ENCODE data around the gene MINDY2. TPM values are rescaled to one million over a fixed set of nuclear protein-coding genes. Genes with fewer than 3 reads are reported as not detected.
A peak's percentile ranks its signal among the peaks of the same experiment; 100 is the strongest.

The MINDY2 gene
- total and polyA plus RNA-seq, 10 of the 15 experiments (the other 5 are each of a cell fraction or from before 2014, with no cell fraction given), result 0.73 to 9.4 (median 3.3) TPM

DNA sequence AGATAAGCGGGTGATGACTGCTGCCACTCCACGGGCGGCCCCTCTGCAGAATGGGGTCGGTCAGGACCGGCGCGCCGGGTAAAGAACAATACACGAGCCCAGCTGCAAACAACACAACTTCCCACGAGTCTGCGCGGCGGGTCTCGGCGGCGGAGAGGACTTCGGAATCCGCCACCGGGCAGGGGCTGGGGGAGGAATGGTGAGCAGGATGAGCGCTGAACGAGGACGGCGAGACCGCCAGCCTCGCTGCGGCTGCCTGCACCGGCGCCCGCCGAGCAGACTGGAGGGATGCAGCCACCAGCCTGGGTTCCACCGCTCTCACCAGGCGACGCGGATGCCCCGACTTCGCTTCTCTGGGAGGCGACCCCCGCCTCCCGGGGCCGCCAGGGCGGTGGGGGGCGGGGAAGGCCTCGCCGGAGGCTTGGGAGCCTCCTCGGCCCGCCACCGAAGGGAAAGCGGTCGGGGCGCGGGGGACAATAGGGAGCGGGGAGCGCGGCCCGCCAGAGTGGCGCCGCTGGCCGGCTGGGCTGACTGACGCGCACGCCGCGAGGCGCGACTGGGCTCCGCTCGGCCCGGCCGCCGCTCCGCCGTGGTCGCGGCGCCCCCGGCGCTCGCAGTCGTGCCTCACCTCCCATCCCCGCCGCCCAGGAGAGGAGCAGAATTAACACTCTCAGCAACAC lies 22.1 kb upstream of the MINDY2 start:
- intact Hi-C loops (cut with micrococcal nuclease; ENCODE audit: unreplicated experiment) (loop anchor here (1.0 to 10.0 kb wide), 3 partner anchors 22 to 522 kb away; partner anchors contain the start of gene MINDY2), in situ Hi-C loops (cut with MboI) (no loop called here)
- ChIA-PET POLR2A (interaction anchor here (0.8 to 2.1 kb wide), 9 partner anchors 12 to 74 kb away, joined by 3 to 21 read pairs (median 5); partner anchors contain the start of gene MINDY2), SMC1A (ENCODE audit: uncharacterized antibody, unreplicated experiment) (interaction anchor here (1.1 to 4.6 kb wide), 7 partner anchors 10 to 229 kb away, joined by 3 to 40 read pairs (median 4); partner anchors contain the start of gene MINDY2), RAD21 (ENCODE audit: unreplicated experiment) (interaction anchor here (1.0 to 2.4 kb wide), 8 partner anchors 22 to 480 kb away, joined by 4 to 38 read pairs (median 10); partner anchors contain the start of gene MINDY2), CTCF (interaction anchor here (1.2 to 2.0 kb wide), 4 partner anchors 12 to 521 kb away, joined by 3 to 28 read pairs (median 4); partner anchors contain the start of gene MINDY2)
- peaks cover 55% of the 10 kb centered on the region for H3K79me2 ChIP-seq (ENCODE audit: control insufficient read depth, insufficient read depth, low read length)
- BruUV-seq (replicated peaks), result TSS peak; percentile 57
- H3K27ac ChIP-seq (ENCODE audit: control insufficient read depth, insufficient read depth), result peak overlapping the region; percentile 91
- WGBS (ENCODE audit: insufficient coverage, insufficient replicate concordance, low lambda C conversion rate, missing lambda C conversion rate), result under 1% methylated on average over 81 of the region's 81 CpGs
- no peaks in the 10 kb centered on the region for H3K4me1 ChIP-seq (ENCODE audit: control insufficient read depth, insufficient read depth, low read length)
- no peaks in the 10 kb centered on the region for H3K27me3 ChIP-seq (replicated peaks in 1 of 2; ENCODE audit: control insufficient read depth in 2 of 2, insufficient read depth in 2 of 2, low read length in 1 of 2)
- H3K9me3 ChIP-seq (replicated peaks; ENCODE audit: control insufficient read depth, insufficient read depth, low read length), result no peaks in the 10 kb centered on the region
- H3K36me3 ChIP-seq (ENCODE audit: control insufficient read depth in 2 of 2, insufficient read depth in 2 of 2, low read length in 1 of 2), result no peaks in the 10 kb centered on the region
- ATAC-seq, result peak; percentile 64
- H3K4me2 ChIP-seq (ENCODE audit: control insufficient read depth, insufficient read depth), result peak overlapping the region; percentile 61
- peak overlapping the region; percentile 96 for H2AFZ ChIP-seq (ENCODE audit: control insufficient read depth, low read depth, low read length)
- FAIRE-seq, result no peak
- H4K20me1 ChIP-seq (ENCODE audit: control insufficient read depth, insufficient read depth), result no peaks in the 10 kb centered on the region
- no peak for DNase-seq (ENCODE audit: low read depth, low spot score)
- peak overlapping the region; percentile 87 for H3K9ac ChIP-seq (ENCODE audit: control insufficient read depth, insufficient read depth, low read length)
- peak overlapping the region; percentile 94 for H3K4me3 ChIP-seq
- TF ChIP-seq LARP7 (IDR thresholded peaks at IDR 0.05) (peak; percentile 99), SIN3A (IDR thresholded peaks at IDR 0.05; ENCODE audit: low read depth, low read length) (0 out of 2 replicates have a peak, but pooled peaks have one; percentile 20), RB1 (IDR thresholded peaks at IDR 0.05; ENCODE audit: borderline replicate concordance) (no peak), YY1 (IDR thresholded peaks at IDR 0.05; ENCODE audit: low read depth, low read length) (0 out of 2 replicates have a peak, but pooled peaks have one; percentile 4), GATAD2B (conservative IDR thresholded peaks at IDR 0.05; ENCODE audit: low read depth) (peak; percentile 86), RFX5 (IDR thresholded peaks at IDR 0.05; ENCODE audit: low read depth, low read length) (no peak), MXI1 (IDR thresholded peaks at IDR 0.05; ENCODE audit: low read depth, low read length) (peak; percentile 31), ASH2L (IDR thresholded peaks at IDR 0.05; ENCODE audit: borderline replicate concordance, low read depth) (0 out of 2 replicates have a peak, but pooled peaks have one; percentile 19), POLR2AphosphoS5 (IDR thresholded peaks at IDR 0.05; ENCODE audit: low read length) (peak; percentile 20; the same call in 1 of the 2 replicates), CREB1 (IDR thresholded peaks at IDR 0.05; ENCODE audit: low read depth) (no peak), POLR2A (IDR thresholded peaks at IDR 0.05; ENCODE audit: low read depth, low read length) (peak; percentile 13; the same call in 1 of the 2 replicates), ZSCAN29 (IDR thresholded peaks at IDR 0.05) (0 out of 2 replicates have a peak, but pooled peaks have one; percentile 12), TARDBP (IDR thresholded peaks at IDR 0.05; ENCODE audit: borderline replicate concordance) (no peak), NR2F1 (conservative IDR thresholded peaks at IDR 0.05) (0 out of 2 replicates have a peak, but pooled peaks have one; percentile 41), SIX5 (IDR thresholded peaks at IDR 0.05; ENCODE audit: low read depth, low read length, severe bottlenecking) (no peak), NBN (IDR thresholded peaks at IDR 0.05) (0 out of 2 replicates have a peak, but pooled peaks have one; percentile 3), SMARCA5 (IDR thresholded peaks at IDR 0.05) (0 out of 2 replicates have a peak, but pooled peaks have one; percentile 76), BHLHE40 (IDR thresholded peaks at IDR 0.05; ENCODE audit: borderline replicate concordance in 1 of 2, low read depth in 2 of 2, low read length in 1 of 2) (peak in 1 of 2 experiments; percentile 11; a peak in 1 of 4 replicates)
- TF ChIP-seq, protein P1, sequence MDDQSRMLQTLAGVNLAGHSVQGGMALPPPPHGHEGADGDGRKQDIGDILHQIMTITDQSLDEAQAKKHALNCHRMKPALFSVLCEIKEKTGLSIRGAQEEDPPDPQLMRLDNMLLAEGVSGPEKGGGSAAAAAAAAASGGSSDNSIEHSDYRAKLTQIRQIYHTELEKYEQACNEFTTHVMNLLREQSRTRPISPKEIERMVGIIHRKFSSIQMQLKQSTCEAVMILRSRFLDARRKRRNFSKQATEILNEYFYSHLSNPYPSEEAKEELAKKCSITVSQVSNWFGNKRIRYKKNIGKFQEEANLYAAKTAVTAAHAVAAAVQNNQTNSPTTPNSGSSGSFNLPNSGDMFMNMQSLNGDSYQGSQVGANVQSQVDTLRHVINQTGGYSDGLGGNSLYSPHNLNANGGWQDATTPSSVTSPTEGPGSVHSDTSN (IDR thresholded peaks at IDR 0.05; ENCODE audit: insufficient replicate concordance, low read depth, low read length), result no peak
- TF ChIP-seq, protein P2, sequence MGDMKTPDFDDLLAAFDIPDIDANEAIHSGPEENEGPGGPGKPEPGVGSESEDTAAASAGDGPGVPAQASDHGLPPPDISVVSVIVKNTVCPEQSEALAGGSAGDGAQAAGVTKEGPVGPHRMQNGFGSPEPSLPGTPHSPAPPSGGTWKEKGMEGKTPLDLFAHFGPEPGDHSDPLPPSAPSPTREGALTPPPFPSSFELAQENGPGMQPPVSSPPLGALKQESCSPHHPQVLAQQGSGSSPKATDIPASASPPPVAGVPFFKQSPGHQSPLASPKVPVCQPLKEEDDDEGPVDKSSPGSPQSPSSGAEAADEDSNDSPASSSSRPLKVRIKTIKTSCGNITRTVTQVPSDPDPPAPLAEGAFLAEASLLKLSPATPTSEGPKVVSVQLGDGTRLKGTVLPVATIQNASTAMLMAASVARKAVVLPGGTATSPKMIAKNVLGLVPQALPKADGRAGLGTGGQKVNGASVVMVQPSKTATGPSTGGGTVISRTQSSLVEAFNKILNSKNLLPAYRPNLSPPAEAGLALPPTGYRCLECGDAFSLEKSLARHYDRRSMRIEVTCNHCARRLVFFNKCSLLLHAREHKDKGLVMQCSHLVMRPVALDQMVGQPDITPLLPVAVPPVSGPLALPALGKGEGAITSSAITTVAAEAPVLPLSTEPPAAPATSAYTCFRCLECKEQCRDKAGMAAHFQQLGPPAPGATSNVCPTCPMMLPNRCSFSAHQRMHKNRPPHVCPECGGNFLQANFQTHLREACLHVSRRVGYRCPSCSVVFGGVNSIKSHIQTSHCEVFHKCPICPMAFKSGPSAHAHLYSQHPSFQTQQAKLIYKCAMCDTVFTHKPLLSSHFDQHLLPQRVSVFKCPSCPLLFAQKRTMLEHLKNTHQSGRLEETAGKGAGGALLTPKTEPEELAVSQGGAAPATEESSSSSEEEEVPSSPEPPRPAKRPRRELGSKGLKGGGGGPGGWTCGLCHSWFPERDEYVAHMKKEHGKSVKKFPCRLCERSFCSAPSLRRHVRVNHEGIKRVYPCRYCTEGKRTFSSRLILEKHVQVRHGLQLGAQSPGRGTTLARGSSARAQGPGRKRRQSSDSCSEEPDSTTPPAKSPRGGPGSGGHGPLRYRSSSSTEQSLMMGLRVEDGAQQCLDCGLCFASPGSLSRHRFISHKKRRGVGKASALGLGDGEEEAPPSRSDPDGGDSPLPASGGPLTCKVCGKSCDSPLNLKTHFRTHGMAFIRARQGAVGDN (IDR thresholded peaks at IDR 0.05), result 0 out of 2 replicates have a peak, but pooled peaks have one; percentile 25

Measured in GM12878 (cell line).